NCI-H2196 treated with DMSO at 0.1 percent for 48 hours (cell line): Measurements from ENCODE around the gene AMPD1.

Experiments used
- DNase-seq: peaks from one replicate; lab custom pipeline; 2025; ENCODE audit not compliant: unreplicated experiment; lab: John Stamatoyannopoulos, UW

The AMPD1 gene

DNA sequence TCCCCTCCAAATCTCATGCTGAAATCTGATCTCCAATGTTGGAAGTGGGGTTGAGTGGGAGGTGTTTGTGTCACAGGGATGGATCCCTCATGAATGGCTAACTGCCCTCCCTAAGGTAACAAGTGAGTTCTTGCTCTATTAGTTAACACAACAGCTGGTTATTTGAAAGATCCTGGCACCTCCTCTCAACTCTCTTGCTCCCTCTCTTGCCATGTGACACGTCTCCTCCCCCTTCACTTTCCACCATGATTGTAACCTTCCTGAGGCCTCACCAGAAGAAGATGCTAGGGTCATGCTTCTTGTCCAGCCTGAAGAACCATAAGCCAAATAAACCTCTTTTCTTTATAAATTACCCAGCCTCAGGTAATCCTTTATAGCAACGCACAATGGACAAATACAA lies 54.0 kb downstream of the AMPD1 start:
- no peak for DNase-seq

DNA sequence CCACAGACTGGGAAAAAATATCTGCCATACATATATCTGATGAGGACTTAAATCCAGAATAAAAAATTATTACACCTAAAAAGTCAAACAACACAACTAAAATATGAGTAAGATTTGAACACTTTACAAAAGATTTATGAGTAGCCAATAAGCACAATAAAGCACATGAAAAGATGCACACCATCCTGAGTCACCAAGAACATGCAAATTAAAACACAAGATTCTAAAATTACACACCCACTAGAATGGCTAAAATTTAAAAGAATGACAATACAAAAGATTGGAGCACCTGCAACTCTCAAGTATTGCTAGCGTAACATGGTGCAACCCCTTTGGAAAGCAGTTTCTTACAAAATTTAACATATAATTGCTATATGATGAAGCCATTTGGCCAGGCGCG lies 56.4 kb downstream of the AMPD1 start:
- DNase-seq = no peak

DNA sequence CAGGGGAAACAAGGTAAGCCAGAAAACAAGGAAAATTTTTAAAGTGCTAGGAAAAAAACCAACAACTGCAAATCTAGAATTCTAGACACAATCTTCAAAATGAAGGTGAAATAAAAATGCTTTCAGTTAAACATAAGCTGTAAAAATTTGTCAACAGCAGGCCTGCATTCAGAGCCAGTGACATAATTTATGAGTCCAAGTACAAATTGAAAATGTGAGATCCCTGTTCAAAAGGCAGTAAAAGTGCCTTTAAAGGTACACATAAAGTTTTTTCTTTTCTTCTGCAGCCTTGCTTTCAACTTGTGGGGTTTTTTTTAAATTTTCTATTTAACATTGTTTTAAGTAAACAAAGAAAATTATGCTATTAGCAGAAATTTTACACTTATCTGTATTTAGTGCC lies 62.9 kb downstream of the AMPD1 start:
- DNase-seq = no peak

DNA sequence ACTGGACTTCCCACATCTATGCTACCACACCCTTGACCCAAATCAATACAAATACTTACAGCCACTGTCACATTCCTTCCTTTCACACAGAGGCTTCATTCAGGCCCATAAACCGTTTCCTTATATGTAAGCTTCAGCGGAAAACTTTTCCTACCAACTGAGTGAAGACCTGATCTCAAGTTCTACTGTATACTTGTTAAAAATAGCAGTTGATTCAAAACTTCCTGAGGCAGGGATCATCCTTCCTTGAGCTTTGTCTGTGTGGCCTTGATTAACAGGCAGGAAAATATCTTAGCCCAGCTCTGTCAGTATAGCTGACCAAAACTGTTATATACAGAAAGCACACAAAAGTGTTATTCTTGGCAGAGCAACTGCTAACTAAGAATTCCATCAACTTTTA lies 68.2 kb downstream of the AMPD1 start:
- DNase-seq = no peak

DNA sequence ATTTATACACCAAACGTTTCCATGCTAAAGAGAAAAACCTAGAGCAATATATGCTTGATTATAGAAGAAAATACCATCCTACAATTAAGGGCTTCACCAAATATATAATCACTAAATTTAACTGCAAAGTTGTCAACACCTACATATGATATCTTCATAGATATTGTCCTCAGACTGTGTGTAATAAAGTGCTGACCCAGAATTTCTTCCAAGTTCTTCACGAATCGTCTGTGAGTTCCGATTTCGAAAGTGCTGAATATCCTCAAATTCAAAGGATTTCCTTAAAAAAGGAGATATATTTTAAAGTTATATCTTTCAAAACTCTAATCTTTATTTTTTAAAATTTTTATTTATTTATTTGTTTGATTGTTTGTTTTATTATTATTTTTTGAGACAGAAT lies 72.0 kb downstream of the AMPD1 start:
- DNase-seq = no peak
